Stimulated activated naive CD4-positive, alpha-beta T cell (primary cell): ENCODE measurements around the gene DVL2.

ENCODE experiments used
- DNase-seq, 6 experiments: peaks; one replicate each; lab custom pipeline; 2025; lab: John Stamatoyannopoulos, UW

Gene DVL2

DNA sequence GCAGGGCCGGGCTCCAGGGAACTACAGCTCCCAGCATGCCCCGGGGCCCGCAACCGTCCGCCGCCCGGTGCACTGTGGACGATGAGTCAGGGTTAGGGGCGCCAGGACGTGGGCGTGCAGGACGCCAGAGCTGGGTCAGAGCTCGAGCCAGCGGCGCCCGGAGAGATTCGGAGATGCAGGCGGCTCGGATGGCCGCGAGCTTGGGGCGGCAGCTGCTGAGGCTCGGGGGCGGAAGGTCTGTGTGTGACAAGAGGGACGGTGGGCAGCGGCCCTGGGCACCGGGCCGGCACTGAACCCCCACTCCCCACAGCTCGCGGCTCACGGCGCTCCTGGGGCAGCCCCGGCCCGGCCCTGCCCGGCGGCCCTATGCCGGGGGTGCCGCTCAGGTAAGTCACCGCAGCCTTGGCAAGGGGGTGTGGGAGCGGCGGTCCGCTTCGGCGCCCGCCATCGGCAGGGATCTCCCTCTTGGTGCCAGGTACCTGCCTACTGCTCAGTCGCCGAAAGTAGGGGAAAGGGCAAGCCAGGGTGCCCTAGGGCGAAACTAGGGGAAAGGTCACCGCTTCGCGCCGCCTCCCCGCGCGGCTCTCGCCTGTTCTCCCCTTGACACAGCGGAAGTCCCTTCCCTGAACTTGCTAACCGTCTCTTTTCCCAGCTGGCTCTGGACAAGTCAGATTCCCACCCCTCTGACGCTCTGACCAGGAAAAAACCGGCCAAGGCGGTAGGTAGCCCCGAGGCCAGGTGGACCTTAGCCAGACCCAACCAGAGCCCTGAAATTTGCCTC is 14.3 kb downstream of the DVL2 start, which contains the start of the genes ACADVL and DLG4:
TSS of gene ACADVL (plus strand) at position 127 of the 781 bp plus-strand sequence. CDS start at position 174, 47 bp downstream.
TSS of gene DLG4 (minus strand) at position 25 of the 781 bp plus-strand sequence.
- peak in 5 of 6 experiments; percentile 43 to 65 (median 55) for DNase-seq

DNA sequence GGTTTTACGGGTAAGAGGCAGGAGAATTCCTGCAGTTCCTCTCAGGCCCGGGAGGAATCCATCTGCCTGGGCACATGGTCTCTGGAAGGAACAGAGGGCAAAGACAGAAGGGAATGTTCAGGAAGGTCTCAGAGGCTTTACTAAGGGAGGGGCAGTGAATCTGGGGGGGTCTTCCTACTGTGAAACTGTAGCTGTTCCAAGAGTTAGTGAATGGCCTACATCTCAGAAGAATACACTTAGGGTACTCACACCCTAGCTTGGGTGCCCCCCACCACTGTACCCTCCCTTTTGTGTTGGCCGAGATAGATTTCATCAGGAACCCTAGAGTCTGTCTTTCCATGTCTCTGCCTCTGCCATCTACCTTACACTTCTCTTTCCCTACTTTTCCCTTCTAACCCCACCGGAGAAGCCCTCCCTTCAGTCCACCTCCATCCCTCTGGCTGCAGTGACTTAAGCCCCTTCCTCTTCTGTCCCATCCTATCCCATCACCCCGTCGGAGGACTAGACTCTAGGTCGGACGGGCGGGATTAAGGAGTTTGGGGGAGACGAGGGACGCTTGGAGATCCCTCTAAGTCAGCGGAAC is 15.0 kb downstream of the DVL2 start:
- no peak for DNase-seq

DNA sequence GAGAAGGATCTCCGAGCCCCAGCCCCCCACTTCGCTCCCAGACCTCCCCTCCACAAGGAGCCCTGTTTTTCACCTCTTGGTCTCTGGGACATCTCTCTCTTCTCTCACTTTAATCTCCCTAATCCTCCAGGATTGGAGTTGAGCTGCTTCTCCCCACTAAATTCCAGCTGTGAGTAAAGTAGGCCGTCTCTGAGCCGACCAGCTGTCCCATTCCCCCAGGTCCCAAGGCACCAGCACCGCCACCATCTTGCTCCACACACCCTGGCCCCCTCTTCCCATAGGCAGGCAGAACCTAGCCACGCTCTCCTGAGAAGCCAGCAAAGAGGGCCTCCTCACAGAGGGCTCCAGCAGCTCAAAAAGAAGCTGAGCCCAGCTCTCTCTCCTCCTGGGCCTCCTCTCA is 15.6 kb downstream of the DVL2 start:
- no peak for DNase-seq

DNA sequence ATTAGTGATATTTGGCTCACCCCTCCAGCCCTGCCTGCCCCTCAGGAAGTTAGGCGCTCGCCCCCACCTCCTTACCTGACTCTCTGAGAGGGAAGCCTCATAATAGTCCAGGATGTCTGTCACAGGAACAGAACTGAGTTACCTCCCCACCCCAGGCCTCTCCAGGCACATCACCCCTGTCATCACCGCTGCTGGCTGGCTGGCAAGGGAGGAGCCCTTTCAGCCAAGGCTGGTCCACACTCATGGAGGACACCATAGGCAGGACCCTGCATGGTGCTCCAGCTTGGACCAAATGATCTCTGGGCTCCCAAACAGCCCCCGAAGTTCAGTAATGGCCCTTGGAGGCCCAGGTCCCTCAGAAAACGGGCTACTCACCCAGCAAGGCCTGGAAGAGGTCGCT is 16.2 kb downstream of the DVL2 start:
- DNase-seq, result no peak

DNA sequence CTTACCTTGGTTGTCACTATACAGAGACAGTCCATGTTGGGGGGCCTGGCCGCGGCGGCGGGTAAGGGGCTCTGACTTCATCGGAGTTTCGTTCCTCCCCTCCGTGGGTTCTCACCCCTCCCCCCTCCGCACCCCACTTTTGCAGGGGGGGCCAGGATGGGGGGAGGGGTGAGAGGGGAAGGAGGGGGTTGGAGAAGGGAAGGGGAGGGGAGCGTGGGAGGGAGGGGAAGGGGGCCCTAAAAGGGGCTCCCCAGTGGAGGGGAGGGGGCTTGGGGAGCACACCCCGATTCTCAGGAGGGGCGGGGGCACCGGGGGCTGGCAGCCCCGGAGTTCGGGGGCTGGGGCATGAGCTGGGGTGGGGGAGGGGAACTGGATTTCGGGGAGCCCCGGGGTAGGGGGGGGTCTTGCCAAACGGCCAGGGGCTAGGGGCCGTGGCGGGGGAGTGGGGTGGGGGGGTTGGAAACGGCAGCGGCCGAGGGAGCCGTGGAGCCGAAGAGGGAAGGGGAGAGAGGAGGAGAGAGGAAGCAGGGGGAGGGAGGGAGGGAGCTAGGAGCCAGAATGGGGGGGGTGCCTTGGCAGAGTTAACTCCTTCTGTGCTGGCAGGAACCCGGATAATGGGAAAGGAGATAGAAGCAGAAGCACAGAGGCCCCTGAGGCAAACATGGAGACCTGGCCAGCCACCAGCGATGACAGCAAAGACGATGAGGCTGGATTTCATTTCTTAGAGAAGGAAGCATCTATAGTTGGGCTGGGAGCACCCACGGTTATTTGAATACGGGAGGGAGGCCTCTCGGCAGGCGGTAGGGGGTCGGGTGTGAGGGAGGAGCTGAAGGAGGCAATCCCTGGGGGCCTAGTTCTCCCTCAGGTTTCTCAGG is 17.0 kb downstream of the DVL2 start:
- peak in 4 of 6 experiments; percentile 16 to 34 (median 18) for DNase-seq

DNA sequence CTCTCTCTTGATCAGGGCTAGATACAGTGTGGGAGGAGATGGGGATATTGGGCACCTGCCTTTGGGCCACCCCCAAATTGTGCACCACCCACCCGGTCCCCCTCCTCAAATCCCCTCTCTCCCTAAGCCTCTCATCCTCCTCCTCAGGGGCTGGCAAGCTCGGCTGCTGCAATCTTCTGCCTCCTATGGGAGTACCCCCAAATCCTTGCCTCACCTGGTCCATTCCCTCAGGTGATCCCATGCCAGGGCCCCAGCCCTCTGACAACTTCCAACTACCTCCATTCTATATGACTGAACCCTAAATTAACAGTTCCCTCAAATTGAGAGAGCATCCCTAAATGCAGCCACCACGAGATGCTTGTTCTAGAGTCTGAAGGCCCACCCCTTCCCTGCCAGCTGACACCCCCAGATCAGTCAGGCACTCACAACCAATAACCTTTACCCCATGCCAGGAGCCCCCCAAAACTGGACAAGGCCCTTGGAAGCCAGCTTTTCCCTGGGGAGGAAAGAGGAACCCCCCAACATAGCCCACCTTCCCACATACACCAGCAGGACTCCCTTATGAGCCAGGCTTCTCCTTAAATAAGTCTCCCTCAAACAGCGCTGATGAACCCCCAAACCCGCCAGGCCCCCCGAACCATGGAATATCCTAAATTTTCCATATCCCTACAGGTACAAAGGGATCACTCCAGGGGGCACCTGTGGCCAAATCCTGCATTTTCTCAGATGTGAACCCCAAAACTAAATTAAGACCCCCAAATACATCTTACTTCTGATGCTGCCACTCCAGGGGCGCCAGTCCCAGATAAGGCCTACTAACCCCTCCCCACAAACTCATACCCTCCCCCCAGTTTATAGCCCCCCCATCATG is 17.8 kb downstream of the DVL2 start:
- DNase-seq, result no peak

DNA sequence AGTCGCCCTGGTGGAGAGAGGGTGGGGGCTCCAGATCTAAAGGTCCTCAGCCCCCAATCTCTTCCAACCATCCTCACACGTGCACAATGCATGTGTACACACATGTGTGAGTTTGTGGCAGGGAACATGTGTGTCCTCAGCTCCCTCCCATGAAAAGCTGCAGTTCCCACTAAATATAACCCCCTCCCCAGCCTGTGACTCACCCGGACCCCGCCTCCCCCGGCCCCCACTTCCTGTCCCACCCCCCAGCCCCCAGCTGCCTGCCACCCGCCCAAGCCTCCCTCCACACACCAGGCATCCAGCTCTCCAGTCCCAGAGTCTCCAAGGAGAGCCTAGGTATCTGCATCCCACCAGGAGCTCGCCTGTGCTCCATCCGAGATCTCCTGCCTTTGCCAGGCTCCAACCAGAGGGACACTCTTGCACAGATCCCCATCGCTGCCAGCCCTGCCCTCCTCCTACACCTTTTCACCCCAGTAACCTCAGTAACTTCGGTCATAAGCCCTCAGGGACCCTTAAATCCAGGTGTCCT is 18.6 kb downstream of the DVL2 start:
- DNase-seq, result peak in 3 of 6 experiments; percentile 18 to 33 (median 20)

DNA sequence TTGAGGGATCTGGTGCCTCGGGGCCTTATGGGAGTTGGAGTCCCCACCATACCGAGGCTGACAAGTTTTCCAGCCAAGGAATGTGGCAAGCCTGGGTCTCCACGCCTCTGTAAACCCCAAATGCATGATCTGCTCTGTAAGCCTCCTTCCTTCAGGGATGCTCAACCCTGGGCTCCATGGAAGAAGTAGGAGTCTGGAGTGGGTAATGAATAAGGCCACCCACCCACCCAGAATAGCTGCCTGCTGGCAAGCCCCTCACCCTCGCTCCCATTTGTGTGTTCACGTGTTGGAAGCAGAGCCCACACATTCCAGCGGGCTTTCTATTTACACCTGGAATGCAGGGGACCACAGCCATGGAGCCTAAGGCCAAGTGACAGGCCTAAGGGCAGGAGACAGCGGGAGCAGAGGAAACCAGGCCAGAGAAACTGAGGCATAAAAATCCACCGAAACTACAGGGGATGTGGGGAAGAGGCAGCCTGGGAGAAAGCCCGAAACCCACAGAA is 19.1 kb downstream of the DVL2 start:
- no peak for DNase-seq

DNA sequence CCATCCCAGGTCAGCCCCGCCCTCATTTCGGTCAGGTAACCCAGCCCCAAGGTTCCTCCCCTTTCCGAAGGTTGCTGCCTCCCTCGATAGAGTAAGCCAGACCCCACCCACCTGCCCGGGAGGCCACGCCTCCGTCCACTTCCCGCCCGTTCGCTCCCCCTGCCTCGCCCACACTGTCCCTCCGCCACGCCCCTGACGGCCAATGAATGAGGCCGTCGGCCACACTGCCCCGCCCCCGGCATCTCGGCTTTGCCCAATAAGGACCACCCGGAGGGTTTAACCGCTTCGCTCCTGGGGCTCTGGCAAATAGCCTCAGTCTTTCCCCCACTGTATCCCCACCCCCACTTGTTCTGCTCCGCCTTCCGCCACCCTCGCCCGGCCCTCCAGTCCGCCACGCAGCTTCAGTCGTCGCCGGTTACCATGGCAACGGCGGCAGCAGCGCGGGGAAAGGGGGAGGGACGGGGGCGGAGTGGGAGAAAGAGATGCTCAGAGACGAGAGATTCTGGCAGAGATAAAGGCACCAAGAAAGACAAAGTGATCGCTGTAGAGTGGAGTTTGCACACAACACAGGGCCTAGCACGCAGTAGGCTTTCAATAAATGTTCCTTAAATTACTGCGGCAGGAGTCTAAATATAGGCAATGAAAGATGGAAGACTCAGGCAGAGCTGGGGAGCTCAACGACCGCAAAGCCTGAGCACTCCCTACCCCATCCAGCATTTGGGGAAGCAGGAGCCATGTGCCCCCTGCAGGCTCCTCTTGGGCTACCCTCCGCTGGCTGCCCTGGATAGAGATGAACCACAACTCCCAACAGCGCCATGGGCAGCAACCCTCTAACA is 19.8 kb downstream of the DVL2 start:
- DNase-seq, result peak; percentile 96 to 100 (median 98)

DNA sequence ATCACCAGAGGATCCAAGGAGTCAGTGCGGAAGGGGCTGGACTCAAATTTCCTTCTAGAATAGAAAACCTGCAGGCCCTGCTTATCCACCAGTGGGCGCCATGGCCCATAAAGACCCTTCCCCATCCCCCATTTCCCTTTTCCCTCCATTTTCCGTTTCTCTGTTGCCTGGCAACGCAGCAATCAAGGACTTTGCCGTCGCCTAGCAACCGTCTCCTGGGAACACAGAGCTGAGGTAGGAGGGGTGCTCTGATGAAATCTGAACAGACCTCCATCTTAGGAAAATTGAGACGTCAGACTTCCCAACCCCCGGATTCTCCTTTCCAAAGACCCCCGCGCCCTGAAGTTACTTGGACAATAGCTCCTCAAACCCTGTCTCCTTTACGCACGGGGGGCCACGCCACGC is 20.4 kb downstream of the DVL2 start:
- peak in 3 of 6 experiments; percentile 82 to 91 (median 90) for DNase-seq

DNA sequence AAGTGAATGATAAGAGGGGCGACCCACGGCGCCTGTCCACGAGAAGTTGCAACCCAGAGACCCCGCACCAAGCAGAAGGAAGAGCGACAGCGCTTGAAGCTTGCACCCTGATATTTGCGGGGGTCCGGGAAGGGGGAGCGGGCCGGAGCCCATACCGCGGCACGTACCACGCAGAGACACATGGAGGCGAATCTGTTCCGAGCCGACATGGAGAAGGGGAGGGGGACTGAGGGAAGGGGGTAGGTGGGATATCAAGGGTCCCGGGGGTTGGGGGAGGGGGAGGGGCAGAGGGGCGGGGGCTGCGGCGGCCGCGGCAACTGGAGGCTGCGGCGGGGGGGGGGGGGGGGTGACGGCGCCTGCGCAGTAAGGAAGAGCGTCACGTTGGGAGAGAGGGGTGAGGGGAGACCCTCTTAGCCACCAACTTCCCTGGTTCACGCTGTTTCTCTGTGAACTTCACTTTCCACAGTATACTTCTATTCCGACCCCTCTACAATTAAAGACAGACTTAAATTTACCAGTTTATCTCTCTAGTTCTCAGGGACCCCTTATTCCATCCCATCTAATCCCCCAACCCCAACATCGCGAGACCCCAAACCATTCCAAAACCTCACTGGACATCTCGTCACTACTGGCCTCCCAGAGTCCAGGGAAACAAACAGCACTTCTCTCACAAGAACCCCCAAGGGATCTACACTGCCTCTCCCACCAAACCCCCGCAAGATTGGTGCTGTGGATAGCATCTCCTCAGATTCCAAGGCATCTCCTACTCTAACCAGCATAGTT is 22.6 kb downstream of the DVL2 start:
- DNase-seq, result no peak

DNA sequence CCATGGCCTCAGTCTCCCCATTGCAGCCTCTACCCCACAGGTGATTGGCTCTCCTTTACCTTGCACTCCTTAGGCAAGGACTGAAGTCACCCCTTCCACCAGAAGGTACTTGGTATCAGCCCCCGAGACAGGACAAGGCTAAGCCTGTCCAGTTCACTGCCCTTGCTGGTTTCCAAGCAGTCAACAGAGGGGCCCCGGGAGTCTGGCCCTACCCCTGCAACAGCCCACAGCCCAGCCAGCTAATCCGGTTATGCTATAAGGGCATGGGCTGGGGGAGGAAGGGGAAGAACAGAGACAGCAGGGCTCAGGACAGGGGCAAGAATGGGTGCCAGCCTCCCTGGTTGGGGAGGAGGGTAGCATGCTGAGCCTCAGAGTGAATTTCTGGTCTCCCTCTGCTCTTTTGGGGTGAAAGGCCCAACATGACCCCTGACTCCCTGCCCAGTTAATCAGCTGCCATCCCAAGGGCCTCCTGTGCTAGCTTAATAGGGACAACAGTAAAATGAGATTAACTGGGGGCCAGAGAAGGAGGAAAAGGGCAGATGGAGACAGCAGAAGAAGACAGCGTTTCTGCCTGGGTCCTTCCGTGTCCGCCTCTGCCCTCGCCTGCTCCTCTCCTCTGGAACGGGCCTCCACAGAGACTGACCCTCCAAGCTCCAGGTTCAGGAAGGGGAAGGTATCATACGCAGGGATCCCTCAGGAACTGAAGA is 25.4 kb downstream of the DVL2 start:
- DNase-seq, result no peak

DNA sequence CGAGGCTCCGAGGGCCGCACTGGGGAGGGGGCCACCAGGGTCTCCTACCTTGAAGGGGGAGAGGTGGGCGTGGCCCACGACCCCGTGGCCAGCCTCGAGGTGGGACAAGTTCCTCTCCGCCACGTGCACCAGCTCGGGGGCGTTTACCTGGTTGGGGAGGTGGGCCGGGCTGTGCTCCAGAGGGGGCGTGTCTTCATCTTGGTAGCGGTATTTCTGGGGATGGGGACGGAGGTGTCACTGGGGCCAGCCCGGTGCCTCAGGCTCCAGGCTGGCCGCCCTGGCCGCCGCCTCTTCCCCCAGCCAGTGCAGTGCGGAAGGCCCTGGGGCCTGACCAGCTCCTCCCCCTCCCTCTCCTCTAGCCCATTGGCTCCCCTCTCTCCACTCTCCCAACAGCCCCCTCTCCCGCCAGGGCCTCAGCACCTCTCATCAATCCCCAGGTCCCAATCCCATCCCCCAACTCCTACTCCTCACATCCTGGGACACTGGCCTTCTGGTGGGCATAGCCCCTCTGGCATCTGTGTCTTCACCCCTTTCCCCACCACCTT is 26.2 kb downstream of the DVL2 start:
- DNase-seq, result no peak

DNA sequence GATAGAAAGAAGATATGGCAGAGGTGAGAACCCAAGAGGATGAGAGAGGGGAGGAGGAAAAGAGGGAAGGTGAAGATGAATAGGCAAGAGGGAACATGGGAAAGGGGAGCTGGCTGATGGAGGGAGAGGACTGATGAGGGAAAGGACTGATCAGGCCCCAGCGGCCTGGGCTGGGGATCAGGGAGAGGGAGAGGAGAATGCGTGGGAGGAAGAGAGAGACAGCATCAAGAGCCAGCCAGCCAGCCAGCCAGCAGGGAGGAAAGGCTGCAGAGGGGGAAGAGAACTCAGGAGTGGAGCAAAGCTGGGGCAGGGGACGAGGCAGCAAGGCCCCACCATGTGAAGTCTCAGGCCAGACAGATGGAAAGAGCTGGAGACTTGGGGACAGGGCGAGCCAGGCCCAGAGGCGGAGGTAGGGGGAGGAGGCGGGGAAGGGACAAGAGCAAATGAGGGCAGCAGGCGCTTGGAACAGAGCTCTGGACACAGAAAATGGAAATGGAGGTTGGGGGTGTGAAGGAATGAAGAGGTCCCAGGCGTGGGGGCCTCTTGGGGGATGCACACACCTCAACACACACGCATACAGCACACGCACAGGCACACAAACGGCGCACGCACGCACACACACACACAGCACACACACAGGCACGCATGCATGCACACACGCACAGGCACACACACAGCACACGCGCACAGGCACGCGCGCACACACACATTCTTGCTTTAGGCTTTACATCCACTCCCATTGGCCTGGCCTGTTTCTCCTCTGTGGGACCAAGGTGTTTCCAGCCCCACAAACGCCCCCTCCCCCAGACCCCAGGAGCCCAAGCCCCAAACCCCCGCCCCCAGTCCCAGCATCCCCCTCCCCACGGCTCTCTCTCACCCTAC is 27.0 kb downstream of the DVL2 start:
- no peak for DNase-seq

DNA sequence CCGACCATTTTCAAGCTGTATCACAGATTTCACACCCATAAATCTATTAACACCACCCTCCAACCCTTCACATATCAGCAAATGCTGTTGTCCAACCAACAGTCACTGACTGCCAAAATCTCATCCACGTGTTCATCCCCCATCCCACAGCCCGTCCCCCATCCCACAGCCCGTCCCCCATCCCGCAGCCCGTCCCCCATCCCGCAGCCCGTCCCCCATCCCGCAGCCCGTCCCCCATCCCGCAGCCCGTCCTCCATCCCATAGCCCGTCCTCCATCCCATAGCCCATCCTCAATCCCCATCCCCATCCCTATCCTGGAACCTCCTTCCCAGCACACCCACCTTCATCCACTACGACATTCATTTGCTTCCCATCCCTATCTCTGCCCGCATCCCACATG is 28.8 kb downstream of the DVL2 start:
- DNase-seq, result no peak

DNA sequence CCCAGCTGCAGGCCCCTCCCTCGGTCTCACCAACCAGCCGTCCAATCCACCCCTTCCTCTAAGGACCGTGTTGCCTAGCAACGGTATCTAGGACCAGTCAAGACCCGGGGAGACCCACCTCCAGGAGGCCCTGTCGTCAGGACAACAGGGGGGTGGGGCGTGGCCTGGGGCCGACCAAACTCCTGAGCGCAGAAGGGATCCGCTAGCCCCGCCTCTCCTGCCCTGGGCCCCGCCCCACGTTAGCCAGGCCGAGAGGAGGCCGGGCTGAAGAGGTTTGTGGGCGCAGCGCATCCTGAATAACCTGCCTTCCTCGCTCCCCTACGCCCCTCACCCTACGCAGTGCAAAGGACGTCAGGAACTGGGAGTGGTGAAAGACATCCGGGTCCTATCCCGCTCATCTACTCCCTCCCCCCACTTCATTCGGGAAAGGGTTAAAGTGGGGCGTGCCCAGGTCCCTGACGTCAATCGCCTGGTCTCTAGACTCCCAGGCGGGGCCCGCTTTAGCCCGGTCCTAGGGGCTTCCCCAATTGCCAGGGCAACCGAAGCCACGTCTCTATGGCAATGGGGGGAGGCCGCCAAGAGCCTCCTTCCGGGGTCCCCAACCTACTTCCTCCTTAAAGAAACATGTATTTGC is 29.4 kb downstream of the DVL2 start:
- DNase-seq, result peak; percentile 93 to 99 (median 96)

DNA sequence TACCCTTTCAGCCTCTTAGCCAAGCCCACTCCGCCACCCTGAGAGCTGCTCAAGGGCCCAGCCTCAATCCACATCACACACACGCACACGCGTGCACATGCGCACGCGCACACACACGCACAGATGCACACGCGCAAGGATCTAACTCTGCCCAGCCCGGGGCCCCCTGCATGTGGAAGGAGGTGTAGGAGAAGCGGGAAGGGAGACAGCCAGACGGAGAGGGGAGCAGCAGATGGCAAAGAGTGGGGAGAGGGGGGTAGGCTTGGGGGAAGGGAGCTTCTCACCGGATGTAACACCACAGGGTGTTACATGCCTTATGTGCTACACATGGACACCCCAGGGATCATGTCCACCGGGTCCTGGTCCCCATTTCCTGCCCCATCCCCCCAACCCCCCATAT is 30.0 kb downstream of the DVL2 start:
- DNase-seq, result peak in 3 of 6 experiments; percentile 34 to 41 (median 39)
